Measurements from ENCODE around the gene TTLL13. TPM values are rescaled to one million over a fixed set of nuclear protein-coding genes. Genes with fewer than 3 reads are reported as not detected.

TTLL13 gene
- total RNA-seq, 1 donor from 2014 or later = 0.47 TPM

- TF ChIP-seq, protein P1, sequence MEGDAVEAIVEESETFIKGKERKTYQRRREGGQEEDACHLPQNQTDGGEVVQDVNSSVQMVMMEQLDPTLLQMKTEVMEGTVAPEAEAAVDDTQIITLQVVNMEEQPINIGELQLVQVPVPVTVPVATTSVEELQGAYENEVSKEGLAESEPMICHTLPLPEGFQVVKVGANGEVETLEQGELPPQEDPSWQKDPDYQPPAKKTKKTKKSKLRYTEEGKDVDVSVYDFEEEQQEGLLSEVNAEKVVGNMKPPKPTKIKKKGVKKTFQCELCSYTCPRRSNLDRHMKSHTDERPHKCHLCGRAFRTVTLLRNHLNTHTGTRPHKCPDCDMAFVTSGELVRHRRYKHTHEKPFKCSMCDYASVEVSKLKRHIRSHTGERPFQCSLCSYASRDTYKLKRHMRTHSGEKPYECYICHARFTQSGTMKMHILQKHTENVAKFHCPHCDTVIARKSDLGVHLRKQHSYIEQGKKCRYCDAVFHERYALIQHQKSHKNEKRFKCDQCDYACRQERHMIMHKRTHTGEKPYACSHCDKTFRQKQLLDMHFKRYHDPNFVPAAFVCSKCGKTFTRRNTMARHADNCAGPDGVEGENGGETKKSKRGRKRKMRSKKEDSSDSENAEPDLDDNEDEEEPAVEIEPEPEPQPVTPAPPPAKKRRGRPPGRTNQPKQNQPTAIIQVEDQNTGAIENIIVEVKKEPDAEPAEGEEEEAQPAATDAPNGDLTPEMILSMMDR (IDR thresholded peaks at IDR 0.05; ENCODE audit: unreplicated experiment) = no peak
- DNase-seq (ENCODE audit: low spot score in 2 of 2, unreplicated experiment in 2 of 2) = no peak
- Mint-ChIP-seq H3K27me3 (ENCODE audit: low read depth) (no peaks in the 10 kb centered on the region), H3K4me1 (peaks cover 6% of the 10 kb centered on the region), H3K4me3 (no peak overlapping the region), H3K27ac (no peak overlapping the region), H3K9me3 (no peaks in the 10 kb centered on the region), H3K36me3 (peaks cover 7% of the 10 kb centered on the region)
Observed at GRCh38 chr15:90211440-90212143, 37.8 kb upstream of the TTLL13 start.

GRCh38 chr15:90212221-90213098, 36.9 kb upstream of the TTLL13 start:
- TF ChIP-seq, protein P1 (IDR thresholded peaks at IDR 0.05; ENCODE audit: unreplicated experiment) = no peak
- Mint-ChIP-seq H3K4me3 (no peak overlapping the region), H3K27ac (peak overlapping the region; percentile 47), H3K36me3 (peaks cover 7% of the 10 kb centered on the region), H3K27me3 (ENCODE audit: low read depth) (no peaks in the 10 kb centered on the region), H3K4me1 (peaks cover 6% of the 10 kb centered on the region), H3K9me3 (no peaks in the 10 kb centered on the region)
- DNase-seq (ENCODE audit: low spot score in 2 of 2, unreplicated experiment in 2 of 2) = no peak

DNA sequence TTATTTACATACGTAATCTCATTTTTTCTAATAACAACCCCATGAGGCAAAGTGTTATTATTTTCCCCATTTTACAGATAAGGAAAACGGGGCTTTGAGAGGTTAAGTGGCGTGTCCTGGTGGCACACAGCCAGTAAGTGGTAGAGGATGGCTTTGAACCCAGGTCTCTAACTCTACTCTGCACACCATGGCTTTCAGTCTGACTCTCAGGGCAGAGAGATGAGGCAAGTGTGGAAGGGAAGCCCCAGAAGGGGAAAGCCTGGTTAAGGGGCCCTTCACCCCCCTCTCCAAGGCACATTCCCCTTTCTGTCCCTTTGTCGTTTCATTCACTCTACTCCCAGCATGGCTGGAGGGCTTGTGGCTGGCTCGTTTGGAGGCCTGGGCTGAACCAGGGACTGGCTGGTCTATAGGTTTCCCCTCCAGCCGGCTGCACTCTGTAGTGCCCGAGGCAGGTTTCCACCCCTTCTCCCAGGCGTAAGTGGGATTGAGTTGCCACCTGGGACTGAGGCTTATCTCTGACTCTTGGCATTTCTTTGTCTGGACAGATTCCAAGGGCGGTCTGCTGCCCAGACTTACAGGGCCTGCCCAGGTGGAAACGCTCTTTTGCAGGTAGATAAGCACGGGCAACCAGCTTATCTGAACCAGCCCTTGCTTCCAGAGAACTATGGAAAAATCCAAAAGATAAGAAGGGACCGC, 36.1 kb upstream of the TTLL13 start:
- TF ChIP-seq, protein P1 (IDR thresholded peaks at IDR 0.05; ENCODE audit: unreplicated experiment) = no peak
- Mint-ChIP-seq H3K4me1 (peaks cover 6% of the 10 kb centered on the region), H3K36me3 (peaks cover 7% of the 10 kb centered on the region), H3K9me3 (no peaks in the 10 kb centered on the region), H3K4me3 (no peak overlapping the region), H3K27ac (peak overlapping the region; percentile 69), H3K27me3 (ENCODE audit: low read depth) (no peaks in the 10 kb centered on the region)
- no peak for DNase-seq (ENCODE audit: low spot score in 2 of 2, unreplicated experiment in 2 of 2)

DNA sequence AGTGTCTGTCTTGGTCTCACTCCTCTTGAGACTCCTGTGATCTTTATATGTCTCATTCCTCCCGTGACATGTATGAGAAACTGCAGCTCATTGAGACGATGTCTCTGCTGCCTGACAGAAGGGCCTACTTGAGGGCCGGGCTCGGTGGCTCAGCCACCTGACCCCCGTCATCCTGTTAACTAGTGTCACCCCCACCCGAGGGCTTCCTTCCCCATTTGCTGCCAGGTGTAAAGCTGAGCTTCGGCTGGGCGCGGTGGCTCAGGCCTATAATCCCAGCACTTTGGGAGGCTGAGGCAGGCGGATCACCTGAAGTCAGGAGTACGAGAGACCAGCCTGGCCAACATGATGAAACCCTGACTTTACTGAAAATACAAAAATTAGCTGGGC, 35.5 kb upstream of the TTLL13 start:
- no peaks in the 10 kb centered on the region for H3K27me3 Mint-ChIP-seq (ENCODE audit: low read depth)
- peaks cover 7% of the 10 kb centered on the region for H3K36me3 Mint-ChIP-seq
- H3K4me1 Mint-ChIP-seq = peaks cover 6% of the 10 kb centered on the region
- TF ChIP-seq, protein P1 (IDR thresholded peaks at IDR 0.05; ENCODE audit: unreplicated experiment) = no peak
- H3K9me3 Mint-ChIP-seq = no peaks in the 10 kb centered on the region
- H3K27ac Mint-ChIP-seq = peak overlapping the region; percentile 69
- no peak for DNase-seq (ENCODE audit: low spot score in 2 of 2, unreplicated experiment in 2 of 2)
- no peak overlapping the region for H3K4me3 Mint-ChIP-seq

GRCh38 chr15:90214553-90215196, 34.7 kb upstream of the TTLL13 start:
- TF ChIP-seq, protein P1 (IDR thresholded peaks at IDR 0.05; ENCODE audit: unreplicated experiment) = no peak
- no peak for DNase-seq (ENCODE audit: low spot score in 2 of 2, unreplicated experiment in 2 of 2)
- Mint-ChIP-seq H3K36me3 (peaks cover 7% of the 10 kb centered on the region), H3K27ac (no peak overlapping the region), H3K27me3 (ENCODE audit: low read depth) (no peaks in the 10 kb centered on the region), H3K9me3 (no peaks in the 10 kb centered on the region), H3K4me1 (peaks cover 6% of the 10 kb centered on the region), H3K4me3 (no peak overlapping the region)
